ENCODE measurements around the gene FLNB.

- TF ChIP-seq EZH2phosphoT487 (IDR thresholded peaks at IDR 0.05; ENCODE audit: low read depth, severe bottlenecking, unreplicated experiment) (no peak), CTCF (IDR thresholded peaks at IDR 0.05; ENCODE audit: poor library complexity) (no peak)
Measured at GRCh38 chr3:58176185-58176530, 167.9 kb downstream of the FLNB start.

Measured in hepatocyte (in vitro differentiated cells).